Measurements from ENCODE around the gene GSTO1.

The GSTO1 gene

GRCh38 chr10:104259999-104260774, 5.5 kb downstream of the GSTO1 start:
- TF ChIP-seq USF1 (IDR thresholded peaks at IDR 0.05) (no peak), ZBTB7A (IDR thresholded peaks at IDR 0.05; ENCODE audit: low read depth) (no peak), MAX (IDR thresholded peaks at IDR 0.05) (no peak), EP300 (IDR thresholded peaks at IDR 0.05; ENCODE audit: borderline replicate concordance) (no peak), YY1 (IDR thresholded peaks at IDR 0.05; ENCODE audit: low read depth) (no peak), TEAD4 (IDR thresholded peaks at IDR 0.05) (no peak), REST (IDR thresholded peaks at IDR 0.05; ENCODE audit: low read depth) (no peak), CREB1 (IDR thresholded peaks at IDR 0.05; ENCODE audit: low read depth) (no peak), RAD21 (IDR thresholded peaks at IDR 0.05; ENCODE audit: low read depth) (no peak), TAF1 (IDR thresholded peaks at IDR 0.05; ENCODE audit: low read depth) (no peak), FOXM1 (IDR thresholded peaks at IDR 0.05; ENCODE audit: borderline replicate concordance, low read depth) (no peak)

GRCh38 chr10:104260775-104261115, 6.1 kb downstream of the GSTO1 start:
- TF ChIP-seq REST (IDR thresholded peaks at IDR 0.05; ENCODE audit: low read depth), result no peak
- no peak for TF ChIP-seq CREB1 (IDR thresholded peaks at IDR 0.05; ENCODE audit: low read depth)
- TF ChIP-seq MAX (IDR thresholded peaks at IDR 0.05), result no peak
- no peak for TF ChIP-seq CEBPB (IDR thresholded peaks at IDR 0.05)
- no peak for TF ChIP-seq EGR1 (IDR thresholded peaks at IDR 0.05)
- no peak for TF ChIP-seq TAF1 (IDR thresholded peaks at IDR 0.05; ENCODE audit: low read depth)
- no peak for TF ChIP-seq EP300 (IDR thresholded peaks at IDR 0.05; ENCODE audit: borderline replicate concordance)
- no peak for TF ChIP-seq FOXM1 (IDR thresholded peaks at IDR 0.05; ENCODE audit: borderline replicate concordance, low read depth)
- TF ChIP-seq USF1 (IDR thresholded peaks at IDR 0.05), result no peak
- TF ChIP-seq YY1 (IDR thresholded peaks at IDR 0.05; ENCODE audit: low read depth), result no peak
- no peak for TF ChIP-seq NFIC (IDR thresholded peaks at IDR 0.05)
- TF ChIP-seq TEAD4 (IDR thresholded peaks at IDR 0.05), result no peak
- no peak for TF ChIP-seq TCF12 (IDR thresholded peaks at IDR 0.05; ENCODE audit: low read depth)
- TF ChIP-seq ZBTB7A (IDR thresholded peaks at IDR 0.05; ENCODE audit: low read depth), result no peak
- TF ChIP-seq RAD21 (IDR thresholded peaks at IDR 0.05; ENCODE audit: low read depth), result no peak

GRCh38 chr10:104262055-104262454, 7.4 kb downstream of the GSTO1 start:
- TF ChIP-seq TEAD4 (IDR thresholded peaks at IDR 0.05) (no peak), NFIC (IDR thresholded peaks at IDR 0.05) (no peak), TAF1 (IDR thresholded peaks at IDR 0.05; ENCODE audit: low read depth) (no peak), USF1 (IDR thresholded peaks at IDR 0.05) (no peak), REST (IDR thresholded peaks at IDR 0.05; ENCODE audit: low read depth) (no peak), FOXM1 (IDR thresholded peaks at IDR 0.05; ENCODE audit: borderline replicate concordance, low read depth) (no peak)

GRCh38 chr10:104264783-104265182, 10.1 kb downstream of the GSTO1 start:
- no peak for TF ChIP-seq ZBTB7A (IDR thresholded peaks at IDR 0.05; ENCODE audit: low read depth)
- TF ChIP-seq FOXM1 (IDR thresholded peaks at IDR 0.05; ENCODE audit: borderline replicate concordance, low read depth), result no peak
- TF ChIP-seq REST (IDR thresholded peaks at IDR 0.05; ENCODE audit: low read depth), result no peak
- no peak for TF ChIP-seq EP300 (IDR thresholded peaks at IDR 0.05; ENCODE audit: borderline replicate concordance)
- no peak for TF ChIP-seq TAF1 (IDR thresholded peaks at IDR 0.05; ENCODE audit: low read depth)
- no peak for TF ChIP-seq YY1 (IDR thresholded peaks at IDR 0.05; ENCODE audit: low read depth)
- TF ChIP-seq MAX (IDR thresholded peaks at IDR 0.05), result no peak

Measured in Ishikawa (cell line).